ENCODE results near the gene HMGA1.

DNA sequence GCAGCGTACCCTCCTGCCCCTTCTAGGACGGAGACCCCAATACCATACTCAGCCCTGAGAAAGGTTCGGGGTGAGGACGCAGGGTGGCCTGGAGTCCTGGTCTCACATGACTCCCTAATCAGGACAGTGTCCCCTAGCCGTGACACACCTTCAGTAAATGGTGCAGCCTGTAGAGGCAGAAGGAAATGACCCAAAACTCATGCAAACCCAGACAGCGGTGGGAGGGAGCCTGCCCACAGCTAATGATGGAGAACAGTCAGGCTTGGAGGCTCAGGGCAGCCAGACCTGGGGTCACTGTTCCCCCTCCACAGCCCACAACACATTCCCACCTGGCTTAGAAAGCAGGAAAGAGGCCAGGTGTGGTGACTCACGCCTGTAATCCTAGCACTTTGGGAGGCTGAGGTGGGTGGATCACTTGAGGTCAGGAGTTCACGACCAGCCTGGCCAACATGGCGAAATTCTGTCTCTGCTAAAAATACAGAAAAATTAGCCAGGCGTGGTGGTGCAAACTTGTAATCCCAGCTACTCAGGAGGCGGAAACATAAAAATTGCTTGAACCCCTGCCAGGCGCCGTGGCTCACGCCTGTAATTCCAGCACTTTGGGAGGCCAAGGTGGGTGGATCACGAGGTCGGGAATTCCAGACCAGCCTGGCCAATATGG, 8.8 kb upstream of the HMGA1 start:
- no peak for TF ChIP-seq DPF2 (CRISPR knock-in tag; IDR thresholded peaks at IDR 0.05; ENCODE audit: borderline replicate concordance, low read depth)
- TF ChIP-seq GLI4 (CRISPR knock-in tag; IDR thresholded peaks at IDR 0.05; ENCODE audit: borderline replicate concordance): no peak
- no peak for TF ChIP-seq DZIP1 (CRISPR knock-in tag; IDR thresholded peaks at IDR 0.05)
- TF ChIP-seq ZNF724P (CRISPR knock-in tag; IDR thresholded peaks at IDR 0.05; ENCODE audit: borderline replicate concordance): no peak

Measured in HepG2 (cell line).